Sciatic nerve (tissue), 2 donors: ENCODE results near the gene NR3C1. TPM values are rescaled to one million over a fixed set of nuclear protein-coding genes. Genes with fewer than 3 reads are reported as not detected.

Experiments used
- ATAC-seq: fragments of 200-7000 bp; cut with Tn5 transposase; one replicate; pipeline ENCODE4 v1.9.1; 2020; ENCODE audit warnings: mild to moderate bottlenecking, moderate library complexity
- DNase-seq: peaks from one replicate; pipeline ENCODE4 v3.0.0-alpha.2; 2020; ENCODE audit warnings: low spot score
- intact Hi-C: fragments of 100-400 bp; cut with DNase I; formaldehyde crosslinking; loops from one replicate; pipeline ENCODE4 v1.14.2; 2022
- total RNA-seq: library from RNA; stranded (reverse); fragmentation: NEBNext Ultra II Directional; extraction: Animal tissue kit (Norgen Biotek cat#: 25700); gene quantifications from one replicate; pipeline ENCODE4 v1.2.1, GENCODE V29; 2021
- donor health status: DM: no; HTN: no; CAD: no.
- donor health status: DM: no; HTN: no; CAD: no.

Gene NR3C1
- total RNA-seq = 148 TPM

- DNase-seq = peak; percentile 91
- peak; percentile 79 for ATAC-seq
- intact Hi-C loops = loop anchor here (10.0 kb wide), 2 partner anchors 421 to 479 kb away; no protein-coding TSS in a partner anchor
Observed at GRCh38 chr5:143403593-143404415, at the start of gene NR3C1. TSS of gene NR3C1 (minus strand) at chr5:143403686. CDS start at chr5:143400839, 2,847 bp downstream.

GRCh38 chr5:143449772-143450171 is 46.3 kb upstream of the NR3C1 start:
- no peak for ATAC-seq
- DNase-seq = no peak
- intact Hi-C loops = loop anchor here (2.0 to 10.0 kb wide), 2 partner anchors 37 to 1795 kb away; no protein-coding TSS in a partner anchor

- ATAC-seq (no peak), DNase-seq (no peak)
- intact Hi-C loops = loop anchor here (10.0 kb wide), 1 partner anchor 1796 kb away; no protein-coding TSS in a partner anchor
Observed at GRCh38 chr5:143448518-143448917, 45.0 kb upstream of the NR3C1 start.

- intact Hi-C loops = loop anchor here (10.0 kb wide), 1 partner anchor 1797 kb away; no protein-coding TSS in a partner anchor
- DNase-seq = no peak
Observed at GRCh38 chr5:143447983-143448382, 44.5 kb upstream of the NR3C1 start.

GRCh38 chr5:143446535-143447226 is 43.2 kb upstream of the NR3C1 start:
- ATAC-seq (no peak), DNase-seq (no peak)
- intact Hi-C loops = loop anchor here (10.0 kb wide), 1 partner anchor 1798 kb away; no protein-coding TSS in a partner anchor

More at GRCh38 chr5:143447983-143448382, 44.5 kb upstream of the NR3C1 start:
- no peak for ATAC-seq

- DNase-seq (no peak), ATAC-seq (no peak)
- intact Hi-C loops = loop anchor here (10.0 kb wide), 1 partner anchor 1799 kb away; no protein-coding TSS in a partner anchor
Observed at GRCh38 chr5:143445776-143446175, 42.3 kb upstream of the NR3C1 start.

- DNase-seq = no peak
- intact Hi-C loops = loop anchor here (10.0 kb wide), 1 partner anchor 1801 kb away; no protein-coding TSS in a partner anchor
- ATAC-seq = no peak
Observed at GRCh38 chr5:143443330-143443729, 39.8 kb upstream of the NR3C1 start.

- intact Hi-C loops = loop anchor here (10.0 kb wide), 1 partner anchor 1802 kb away; no protein-coding TSS in a partner anchor
- DNase-seq = no peak
- ATAC-seq = no peak
Observed at GRCh38 chr5:143442385-143442784, 38.9 kb upstream of the NR3C1 start.

GRCh38 chr5:143440448-143441115 is 37.1 kb upstream of the NR3C1 start:
- intact Hi-C loops = loop anchor here (10.0 kb wide), 1 partner anchor 1804 kb away; no protein-coding TSS in a partner anchor
- DNase-seq (no peak), ATAC-seq (no peak)

GRCh38 chr5:143437666-143438273 is 34.3 kb upstream of the NR3C1 start:
- DNase-seq = no peak
- intact Hi-C loops = no loop called here
- ATAC-seq = no peak

GRCh38 chr5:143436871-143437270 is 33.4 kb upstream of the NR3C1 start:
- DNase-seq (no peak), ATAC-seq (no peak)
- intact Hi-C loops = no loop called here

- no peak for DNase-seq
- intact Hi-C loops = no loop called here
- peak; percentile 79 for ATAC-seq
Observed at GRCh38 chr5:143435210-143435657, 31.7 kb upstream of the NR3C1 start.

- DNase-seq (peak; percentile 62), ATAC-seq (peak; percentile 88)
- intact Hi-C loops = no loop called here
Observed at GRCh38 chr5:143434261-143435209, 31.0 kb upstream of the NR3C1 start.

GRCh38 chr5:143433670-143434069 is 30.2 kb upstream of the NR3C1 start:
- DNase-seq (no peak), ATAC-seq (no peak)
- intact Hi-C loops = no loop called here

GRCh38 chr5:143432658-143433239 is 29.3 kb upstream of the NR3C1 start:
- DNase-seq = no peak
- intact Hi-C loops = no loop called here
- no peak for ATAC-seq

GRCh38 chr5:143431789-143432188 is 28.3 kb upstream of the NR3C1 start:
- ATAC-seq = no peak
- no peak for DNase-seq
- intact Hi-C loops = no loop called here

- no peak for DNase-seq
- intact Hi-C loops = no loop called here
- ATAC-seq = no peak
Observed at GRCh38 chr5:143428738-143429420, 25.4 kb upstream of the NR3C1 start.
